ENCODE measurements around the gene ECM2.

ECM2 gene

GRCh38 chr9:92527291-92527828, 8.4 kb downstream of the ECM2 start:
- DNase-seq, result no peak

- no peak for DNase-seq
These were observed 10.5 kb downstream of the ECM2 start for GRCh38 chr9:92525306-92525705.

- DNase-seq, result no peak
These were observed 10.9 kb downstream of the ECM2 start for GRCh38 chr9:92524881-92525280.

- DNase-seq, result no peak
These were observed 12.5 kb downstream of the ECM2 start for GRCh38 chr9:92522983-92523970.

GRCh38 chr9:92520837-92521236, 15.0 kb downstream of the ECM2 start:
- DNase-seq, result no peak

- DNase-seq, result no peak
These were observed 17.6 kb downstream of the ECM2 start for GRCh38 chr9:92518199-92518598.

GRCh38 chr9:92517046-92517445, 18.7 kb downstream of the ECM2 start:
- no peak for DNase-seq

GRCh38 chr9:92516521-92516920, 19.3 kb downstream of the ECM2 start:
- DNase-seq, result no peak

GRCh38 chr9:92514635-92515034, 21.2 kb downstream of the ECM2 start:
- DNase-seq, result no peak

GRCh38 chr9:92513349-92513748, 22.4 kb downstream of the ECM2 start:
- DNase-seq, result no peak

GRCh38 chr9:92512622-92513021, 23.2 kb downstream of the ECM2 start:
- DNase-seq, result no peak

GRCh38 chr9:92510747-92511146, 25.0 kb downstream of the ECM2 start:
- no peak for DNase-seq

- DNase-seq, result no peak
These were observed 26.7 kb downstream of the ECM2 start for GRCh38 chr9:92509050-92509449.

- DNase-seq, result no peak
These were observed 27.6 kb downstream of the ECM2 start for GRCh38 chr9:92508018-92508820.

GRCh38 chr9:92507496-92507895, 28.3 kb downstream of the ECM2 start:
- DNase-seq, result no peak

- DNase-seq, result no peak
These were observed 28.8 kb downstream of the ECM2 start for GRCh38 chr9:92507005-92507404.

- peak; percentile 79 for DNase-seq
These were observed 29.5 kb downstream of the ECM2 start for GRCh38 chr9:92506184-92506857.

- DNase-seq, result no peak
These were observed 30.9 kb downstream of the ECM2 start for GRCh38 chr9:92504881-92505280.

GRCh38 chr9:92503156-92503555, 32.6 kb downstream of the ECM2 start:
- DNase-seq, result no peak

- DNase-seq, result peak; percentile 65
These were observed 34.0 kb downstream of the ECM2 start for GRCh38 chr9:92501671-92502393.

- no peak for DNase-seq
These were observed 35.1 kb downstream of the ECM2 start for GRCh38 chr9:92500725-92501124.

GRCh38 chr9:92499701-92500100, 36.1 kb downstream of the ECM2 start:
- DNase-seq, result no peak
